Stomach (tissue), 4 donors: ENCODE data around the gene TCF7L1.

Experiments used
- POLR2A ChIP-seq, 4 donors: fragments of 450-650 bp; IDR thresholded peaks; one replicate each; pipeline ENCODE4 v1.6.1; 2016; ENCODE audit warnings: antibody characterized with exemption in 4 of 4, control low read depth in 2 of 4, mild to moderate bottlenecking in 1 of 4, moderate library complexity in 1 of 4
- POLR2AphosphoS5 ChIP-seq, 3 donors: sonication (generic); formaldehyde crosslinking; IDR thresholded peaks; one replicate each; pipeline ENCODE4 v1.6.1; 2016; ENCODE audit warnings: antibody characterized with exemption in 3 of 3
- TF ChIP-seq, protein P1 (sequence below), 7 experiments: fragments of 450-650 bp in 4 of 7; fragments of 200-600 bp in 3 of 7; sonication (generic) in 3 of 7; IDR thresholded peaks; one replicate each; pipeline ENCODE4 v1.5.1; 2016 to 2019; ENCODE audit warnings: antibody characterized with exemption in 7 of 7, control low read depth in 2 of 7, mild to moderate bottlenecking in 1 of 7

GRCh38 chr2:85167479-85167878, 34.3 kb downstream of the TCF7L1 start:
- TF ChIP-seq, protein P1, sequence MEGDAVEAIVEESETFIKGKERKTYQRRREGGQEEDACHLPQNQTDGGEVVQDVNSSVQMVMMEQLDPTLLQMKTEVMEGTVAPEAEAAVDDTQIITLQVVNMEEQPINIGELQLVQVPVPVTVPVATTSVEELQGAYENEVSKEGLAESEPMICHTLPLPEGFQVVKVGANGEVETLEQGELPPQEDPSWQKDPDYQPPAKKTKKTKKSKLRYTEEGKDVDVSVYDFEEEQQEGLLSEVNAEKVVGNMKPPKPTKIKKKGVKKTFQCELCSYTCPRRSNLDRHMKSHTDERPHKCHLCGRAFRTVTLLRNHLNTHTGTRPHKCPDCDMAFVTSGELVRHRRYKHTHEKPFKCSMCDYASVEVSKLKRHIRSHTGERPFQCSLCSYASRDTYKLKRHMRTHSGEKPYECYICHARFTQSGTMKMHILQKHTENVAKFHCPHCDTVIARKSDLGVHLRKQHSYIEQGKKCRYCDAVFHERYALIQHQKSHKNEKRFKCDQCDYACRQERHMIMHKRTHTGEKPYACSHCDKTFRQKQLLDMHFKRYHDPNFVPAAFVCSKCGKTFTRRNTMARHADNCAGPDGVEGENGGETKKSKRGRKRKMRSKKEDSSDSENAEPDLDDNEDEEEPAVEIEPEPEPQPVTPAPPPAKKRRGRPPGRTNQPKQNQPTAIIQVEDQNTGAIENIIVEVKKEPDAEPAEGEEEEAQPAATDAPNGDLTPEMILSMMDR (IDR thresholded peaks at IDR 0.05): no peak
- TF ChIP-seq POLR2A (IDR thresholded peaks at IDR 0.05) (no peak), POLR2AphosphoS5 (IDR thresholded peaks at IDR 0.05) (no peak)
